HG03575 (cell line): ENCODE results near the gene HECTD3.
A peak's percentile ranks its signal among the peaks of the same experiment; 100 is the strongest.

Source experiments
- ATAC-seq: cut with Tn5 transposase; IDR thresholded peaks from one replicate; pipeline ENCODE4 v1.9.1; 2021; ENCODE audit not compliant: unreplicated experiment, insufficient number of reproducible peaks, low FRiP score; ENCODE audit errors: extremely low read depth

The HECTD3 gene

DNA sequence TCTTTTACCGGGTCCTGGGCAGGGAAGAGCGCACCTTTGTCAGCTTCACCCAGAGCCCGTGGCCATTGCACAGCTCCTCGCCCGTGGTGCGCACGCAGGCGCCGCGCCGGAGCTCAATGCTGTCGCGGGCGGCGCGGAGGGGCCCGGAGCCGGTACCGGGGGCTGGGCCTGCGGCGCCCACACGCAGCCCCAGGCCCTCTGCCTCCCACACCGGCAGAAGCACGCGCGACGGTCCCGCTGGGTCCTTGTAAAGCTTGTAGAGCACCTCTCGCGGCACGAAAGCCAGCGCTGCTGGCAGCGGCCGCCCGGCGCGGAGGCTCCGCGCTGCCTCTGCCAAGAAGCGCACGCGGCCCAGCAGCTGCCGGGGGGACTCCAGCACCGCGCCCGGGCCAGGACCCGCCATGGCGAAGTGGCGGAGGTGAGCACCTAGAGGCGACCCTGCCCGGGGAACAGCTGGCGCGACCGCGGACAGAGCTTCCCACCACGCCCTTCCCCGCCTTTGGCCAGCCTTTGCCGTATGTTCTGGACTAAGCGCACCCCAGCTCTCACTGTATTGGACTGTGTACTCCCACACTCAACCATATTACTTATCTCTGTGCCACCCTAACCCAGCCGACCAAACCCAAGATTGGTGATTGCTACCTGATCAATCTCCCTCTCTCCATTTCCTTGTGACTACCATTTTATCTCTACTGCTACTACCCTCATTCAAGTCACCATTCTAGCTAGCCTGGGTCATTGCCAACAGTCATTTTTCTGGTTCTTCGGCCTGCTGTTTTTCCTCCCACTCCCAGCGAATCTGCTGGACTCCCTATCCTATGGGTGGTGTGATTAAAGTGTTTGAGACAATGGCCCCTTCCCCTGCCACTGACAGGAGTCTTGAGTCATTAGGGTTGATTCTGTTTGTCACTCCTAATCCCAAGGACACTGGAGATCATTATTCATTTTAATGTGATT is at the start of gene HECTD3:
HECTD3 (minus strand) TSS at position 470 of the 957 bp plus-strand sequence; CDS start at position 403, 67 bp downstream.
- no peak for ATAC-seq

- ATAC-seq: no peak
These were observed 48.7 kb upstream of the HECTD3 start for GRCh38 chr1:45059829-45060228.

DNA sequence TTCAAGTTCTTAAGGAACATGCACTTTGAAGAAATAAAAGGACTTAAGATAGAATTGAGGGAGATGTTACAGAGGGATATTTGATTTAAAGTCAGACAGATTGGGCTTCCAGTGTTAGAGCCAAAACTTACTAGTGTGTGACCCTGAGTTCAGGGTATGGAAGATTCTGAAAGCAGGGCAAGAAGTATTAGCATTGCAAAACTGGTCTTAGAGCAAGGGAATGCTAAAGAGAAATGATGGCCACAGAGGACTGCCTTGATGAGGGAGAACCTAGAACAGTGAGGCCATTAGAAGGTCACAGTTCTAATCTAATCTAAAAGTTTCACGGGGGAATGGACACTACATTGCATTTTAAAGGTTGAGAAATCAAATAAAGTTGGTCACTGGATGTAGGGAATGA is 46.4 kb upstream of the HECTD3 start:
- no peak for ATAC-seq

DNA sequence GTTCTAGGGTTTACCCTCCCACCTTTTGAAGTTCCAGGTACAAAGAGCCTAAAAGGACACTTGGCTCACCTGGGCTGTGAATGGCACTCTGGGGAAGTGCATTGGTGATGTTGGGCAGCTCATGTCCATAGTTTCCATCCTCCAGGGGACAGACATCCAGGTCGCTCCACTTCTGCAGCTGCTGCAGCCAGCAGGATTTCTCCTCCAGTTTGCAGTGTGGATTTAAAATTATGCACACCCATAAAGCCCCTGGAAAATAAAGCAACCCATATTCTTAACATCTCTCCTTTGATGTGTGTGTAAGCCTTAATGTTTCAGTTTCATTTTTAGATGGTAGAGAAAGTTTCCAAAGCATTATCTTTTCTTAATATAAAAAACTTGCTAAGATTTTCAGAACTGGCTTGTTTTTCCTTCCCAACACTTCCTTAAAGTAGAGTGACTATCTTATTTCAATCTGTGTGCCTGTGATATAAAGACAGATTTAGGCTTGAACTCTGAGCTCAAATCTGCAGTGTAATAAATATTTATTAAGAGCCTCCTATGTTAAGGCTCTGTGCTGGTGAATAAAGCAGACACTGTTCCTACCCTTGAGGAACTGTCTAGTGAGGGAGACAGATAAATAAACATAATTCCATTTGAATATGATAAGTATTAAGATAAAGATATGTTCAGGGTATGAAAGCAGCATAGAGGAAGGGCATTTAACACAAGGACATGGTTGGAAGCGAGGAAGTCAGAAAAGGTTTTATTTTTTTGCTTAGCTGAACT is 40.1 kb upstream of the HECTD3 start:
- no peak for ATAC-seq

GRCh38 chr1:45047032-45047431 is 35.9 kb upstream of the HECTD3 start:
- no peak for ATAC-seq

GRCh38 chr1:45044916-45045315 is 33.8 kb upstream of the HECTD3 start:
- no peak for ATAC-seq

DNA sequence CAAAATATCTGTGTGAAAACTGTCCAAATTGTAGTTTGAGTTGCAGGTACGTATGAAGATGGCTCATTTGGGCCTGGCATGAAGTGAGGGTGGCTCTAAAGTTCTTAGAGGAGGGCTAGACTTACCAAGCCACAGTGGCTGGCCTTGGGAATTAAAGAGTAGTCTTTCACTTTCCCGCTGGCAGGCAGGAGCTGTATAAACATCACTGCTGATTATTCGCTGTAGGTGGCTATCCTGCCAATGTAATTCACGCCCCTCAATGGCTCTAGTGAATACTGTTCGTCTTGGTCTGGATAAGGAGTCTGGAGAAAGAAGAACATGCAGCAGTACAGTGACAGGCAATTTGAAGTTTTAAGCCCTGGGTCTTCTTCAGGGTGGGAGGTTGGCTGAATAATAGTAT is 32.0 kb upstream of the HECTD3 start:
- no peak for ATAC-seq

- ATAC-seq: no peak
These were observed 29.2 kb upstream of the HECTD3 start for GRCh38 chr1:45040297-45040696.

DNA sequence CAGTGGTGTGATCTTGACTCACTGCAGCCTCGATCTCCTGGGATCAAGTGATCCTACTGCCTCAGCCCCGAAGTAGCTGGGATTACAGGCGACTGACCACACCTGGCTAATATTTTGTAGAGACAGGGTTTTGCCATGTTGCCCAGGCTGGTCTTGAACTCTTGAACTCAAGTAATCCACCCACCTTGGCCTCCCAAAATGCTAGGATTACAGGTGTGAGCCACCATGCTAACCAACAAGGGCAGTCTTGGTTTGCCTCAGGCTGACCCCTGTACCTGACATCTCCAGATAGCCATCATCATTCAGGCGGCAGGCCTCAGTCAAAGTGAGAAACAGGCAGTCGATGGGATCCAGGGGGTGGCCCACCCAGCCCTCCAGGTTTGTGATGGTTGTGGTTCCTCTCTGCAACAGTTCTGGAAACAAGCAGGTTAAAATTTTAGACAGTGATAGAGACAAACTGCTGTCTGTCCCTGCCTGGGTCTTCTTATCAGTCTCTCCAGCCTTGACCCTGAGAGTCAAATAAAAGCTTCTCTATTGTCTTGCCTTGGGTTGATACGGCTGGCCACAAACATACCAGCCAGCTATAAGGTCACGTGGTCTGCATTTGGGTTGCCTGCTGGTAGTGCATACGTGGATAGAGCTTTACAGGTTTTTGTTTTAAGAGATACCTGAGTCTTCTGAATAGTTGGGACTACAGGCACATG is 27.7 kb upstream of the HECTD3 start:
- ATAC-seq: no peak

- no peak for ATAC-seq
These were observed 27.1 kb upstream of the HECTD3 start for GRCh38 chr1:45038240-45038639.

GRCh38 chr1:45037456-45037855 is 26.3 kb upstream of the HECTD3 start:
- no peak for ATAC-seq

- ATAC-seq: no peak
These were observed 24.6 kb upstream of the HECTD3 start for GRCh38 chr1:45035631-45036301.

- peak; percentile 68 for ATAC-seq
These were observed 22.2 kb upstream of the HECTD3 start for GRCh38 chr1:45033356-45033755.

DNA sequence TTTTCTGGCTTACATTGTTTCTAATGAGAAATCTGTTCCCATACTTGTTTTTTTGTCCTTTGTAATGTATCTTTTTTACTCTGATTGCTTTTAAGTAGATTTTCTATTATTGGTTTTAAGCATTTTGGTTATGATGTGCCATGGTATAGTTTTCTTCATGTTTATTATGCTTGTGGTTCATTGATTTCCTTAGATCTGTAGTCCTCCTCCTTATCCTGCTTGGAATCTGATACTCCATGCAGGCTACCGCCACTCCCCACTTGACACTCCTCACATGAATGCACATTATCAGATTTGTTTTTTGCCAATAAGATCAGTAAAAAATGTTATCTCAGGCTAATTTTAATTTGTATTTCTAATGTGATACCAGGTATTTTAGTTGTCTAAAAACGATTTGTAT is 21.7 kb upstream of the HECTD3 start:
- ATAC-seq: no peak

GRCh38 chr1:45026446-45026845 is 15.3 kb upstream of the HECTD3 start:
- no peak for ATAC-seq

GRCh38 chr1:45023663-45024062 is 12.5 kb upstream of the HECTD3 start:
- ATAC-seq: no peak

DNA sequence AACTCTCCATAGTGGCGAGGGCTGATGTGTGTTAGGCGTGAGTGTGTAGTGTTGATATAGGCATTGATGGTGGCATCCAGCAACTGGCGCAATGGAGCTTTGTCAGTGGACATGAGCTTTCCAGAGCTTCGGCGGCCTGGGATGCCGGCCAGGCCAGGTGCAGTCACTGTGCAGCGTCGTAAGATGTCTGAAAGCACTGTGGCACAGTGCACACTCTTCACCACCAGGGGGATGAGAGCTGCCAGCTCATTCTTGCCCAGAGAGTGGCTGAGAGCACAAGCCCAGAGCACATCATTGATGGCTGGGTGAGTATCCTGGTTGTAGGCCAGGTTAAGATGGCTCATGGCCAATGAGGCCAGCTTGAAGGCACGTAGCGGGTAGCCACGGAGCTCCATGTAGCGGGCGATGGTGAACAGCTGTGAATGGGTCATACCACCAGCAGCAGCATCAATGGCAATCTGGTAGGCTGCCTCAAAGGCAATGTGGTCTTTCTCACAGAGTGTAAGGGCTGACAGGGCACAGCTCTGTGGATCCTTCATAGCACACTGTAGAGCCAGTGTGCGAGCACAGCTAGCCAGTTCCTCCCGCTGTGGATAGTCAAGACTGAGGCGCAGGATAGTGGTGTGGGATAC is 7.6 kb upstream of the HECTD3 start:
- no peak for ATAC-seq

DNA sequence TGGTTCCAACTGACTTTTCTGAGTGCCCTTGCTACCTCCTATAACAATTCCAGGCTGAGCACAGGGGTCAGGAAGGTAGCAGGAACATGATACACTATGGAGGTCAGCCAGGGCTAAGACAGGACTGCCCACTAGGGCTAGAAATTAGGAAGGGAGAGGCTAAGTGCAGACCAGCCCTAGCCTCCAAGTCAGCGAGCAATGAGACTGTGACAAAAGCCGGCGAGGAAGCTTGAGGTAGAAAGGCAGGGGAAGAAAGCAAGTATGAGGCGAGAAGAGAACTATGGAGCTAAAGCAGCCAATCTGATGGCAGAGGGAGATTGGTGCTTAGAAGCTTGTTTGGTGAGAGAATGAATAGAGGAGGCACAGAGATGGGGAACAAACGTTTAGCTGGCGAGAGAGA is 5.6 kb upstream of the HECTD3 start:
- ATAC-seq: no peak
